ENCODE data around the gene GNAI1.

GNAI1 gene

GRCh38 chr7:80133361-80134114 is 1.1 kb upstream of the GNAI1 start:
- DNase-seq (ENCODE audit: extremely low read depth, insufficient read length): no peak
- Histone ChIP-seq H3K36me3 (ENCODE audit: control insufficient read depth, insufficient read depth, low read length) (no peaks in the 10 kb centered on the region), H3K27me3 (replicated peaks; ENCODE audit: control insufficient read depth, insufficient read depth, low read length) (no peaks in the 10 kb centered on the region), H3K4me3 (replicated peaks; ENCODE audit: low read depth, low read length) (no peak overlapping the region)
- TF ChIP-seq, protein P1, sequence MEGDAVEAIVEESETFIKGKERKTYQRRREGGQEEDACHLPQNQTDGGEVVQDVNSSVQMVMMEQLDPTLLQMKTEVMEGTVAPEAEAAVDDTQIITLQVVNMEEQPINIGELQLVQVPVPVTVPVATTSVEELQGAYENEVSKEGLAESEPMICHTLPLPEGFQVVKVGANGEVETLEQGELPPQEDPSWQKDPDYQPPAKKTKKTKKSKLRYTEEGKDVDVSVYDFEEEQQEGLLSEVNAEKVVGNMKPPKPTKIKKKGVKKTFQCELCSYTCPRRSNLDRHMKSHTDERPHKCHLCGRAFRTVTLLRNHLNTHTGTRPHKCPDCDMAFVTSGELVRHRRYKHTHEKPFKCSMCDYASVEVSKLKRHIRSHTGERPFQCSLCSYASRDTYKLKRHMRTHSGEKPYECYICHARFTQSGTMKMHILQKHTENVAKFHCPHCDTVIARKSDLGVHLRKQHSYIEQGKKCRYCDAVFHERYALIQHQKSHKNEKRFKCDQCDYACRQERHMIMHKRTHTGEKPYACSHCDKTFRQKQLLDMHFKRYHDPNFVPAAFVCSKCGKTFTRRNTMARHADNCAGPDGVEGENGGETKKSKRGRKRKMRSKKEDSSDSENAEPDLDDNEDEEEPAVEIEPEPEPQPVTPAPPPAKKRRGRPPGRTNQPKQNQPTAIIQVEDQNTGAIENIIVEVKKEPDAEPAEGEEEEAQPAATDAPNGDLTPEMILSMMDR (IDR thresholded peaks at IDR 0.05; ENCODE audit: insufficient read depth, low read length, poor library complexity, severe bottlenecking): no peak

DNA sequence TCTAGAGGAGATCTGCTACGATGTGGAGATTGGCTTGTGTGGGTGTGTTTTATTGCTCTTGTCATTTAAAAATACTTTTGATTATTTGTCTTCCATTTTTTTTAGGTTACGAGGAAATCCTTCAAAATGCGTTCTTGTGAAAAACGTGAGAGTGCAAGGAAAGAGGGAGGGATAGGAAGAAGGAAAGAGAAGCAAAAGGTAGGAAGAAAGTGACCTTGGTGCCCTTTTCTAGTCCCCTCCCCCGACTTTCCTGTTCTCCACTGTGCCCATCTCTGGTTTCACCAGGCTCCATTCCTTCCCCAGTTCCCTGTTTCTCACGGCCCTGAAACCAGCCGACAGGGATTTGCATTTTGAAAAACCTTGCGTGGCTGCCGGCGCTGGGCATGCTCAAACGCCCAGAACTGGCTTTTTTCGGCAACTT is 506 bp upstream of the GNAI1 start:
- H3K4me3 ChIP-seq (replicated peaks; ENCODE audit: low read depth, low read length): no peak overlapping the region
- TF ChIP-seq, protein P1 (IDR thresholded peaks at IDR 0.05; ENCODE audit: insufficient read depth, low read length, poor library complexity, severe bottlenecking): no peak
- DNase-seq (ENCODE audit: extremely low read depth, insufficient read length): no peak
- H3K36me3 ChIP-seq (ENCODE audit: control insufficient read depth, insufficient read depth, low read length): no peaks in the 10 kb centered on the region
- H3K27me3 ChIP-seq (replicated peaks; ENCODE audit: control insufficient read depth, insufficient read depth, low read length): no peaks in the 10 kb centered on the region; the same call in 1 of the 2 replicates

- peak overlapping the region; percentile 31 for H3K4me3 ChIP-seq (replicated peaks; ENCODE audit: low read depth, low read length)
- H3K27me3 ChIP-seq (replicated peaks; ENCODE audit: control insufficient read depth, insufficient read depth, low read length): no peaks in the 10 kb centered on the region; the same call in 1 of the 2 replicates
- TF ChIP-seq, protein P1 (IDR thresholded peaks at IDR 0.05; ENCODE audit: insufficient read depth, low read length, poor library complexity, severe bottlenecking): no peak
- H3K36me3 ChIP-seq (ENCODE audit: control insufficient read depth, insufficient read depth, low read length): no peaks in the 10 kb centered on the region
- DNase-seq (ENCODE audit: extremely low read depth, insufficient read length): no peak
Measured at GRCh38 chr7:80135309-80136104, 876 bp downstream of the GNAI1 start.

DNA sequence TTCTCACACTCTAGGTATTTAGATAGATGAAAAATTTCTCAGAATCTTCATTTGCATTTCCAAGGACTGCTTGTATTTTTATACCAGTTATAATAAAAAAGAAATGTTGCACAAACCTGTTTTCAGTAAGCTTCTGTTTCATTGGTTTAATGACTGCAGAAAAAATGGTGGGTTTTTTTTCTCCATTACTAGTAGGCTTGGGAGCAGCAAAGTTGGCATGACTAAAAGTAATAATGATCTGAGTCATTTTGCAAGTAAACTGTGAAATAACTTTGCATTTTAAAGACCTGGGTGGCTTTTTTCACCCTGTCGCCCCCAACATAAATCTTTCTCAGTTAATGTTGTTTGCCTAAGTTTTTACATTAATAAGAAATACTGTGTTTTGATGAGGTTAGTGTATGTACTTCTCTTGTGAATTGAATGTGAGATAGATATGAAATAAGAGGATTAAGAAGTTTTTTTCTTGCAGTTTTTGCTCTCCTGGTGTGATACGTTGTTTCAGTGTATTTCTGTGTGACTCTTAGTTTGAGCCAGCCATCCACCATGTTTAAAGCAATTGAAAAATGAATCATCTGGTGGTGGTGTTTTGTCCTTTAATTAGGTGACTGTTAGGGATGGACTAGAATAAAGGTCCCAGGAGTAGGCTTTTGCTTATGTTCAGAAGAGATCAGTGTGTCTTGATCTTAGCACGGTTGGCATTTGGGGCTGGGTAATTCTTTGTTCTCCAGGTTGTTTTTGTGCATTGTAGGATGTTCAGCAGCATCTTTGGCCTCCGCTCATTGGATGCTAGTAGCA is 1.8 kb downstream of the GNAI1 start:
- no peak overlapping the region for H3K4me3 ChIP-seq (replicated peaks; ENCODE audit: low read depth, low read length)
- TF ChIP-seq, protein P1 (IDR thresholded peaks at IDR 0.05; ENCODE audit: insufficient read depth, low read length, poor library complexity, severe bottlenecking): no peak
- H3K27me3 ChIP-seq (replicated peaks; ENCODE audit: control insufficient read depth, insufficient read depth, low read length): no peaks in the 10 kb centered on the region; the same call in 1 of the 2 replicates
- no peak for DNase-seq (ENCODE audit: extremely low read depth, insufficient read length)
- no peaks in the 10 kb centered on the region for H3K36me3 ChIP-seq (ENCODE audit: control insufficient read depth, insufficient read depth, low read length)

GRCh38 chr7:80137410-80137809 is 2.8 kb downstream of the GNAI1 start:
- Histone ChIP-seq H3K36me3 (ENCODE audit: control insufficient read depth, insufficient read depth, low read length) (no peaks in the 10 kb centered on the region), H3K4me3 (replicated peaks; ENCODE audit: low read depth, low read length) (no peak overlapping the region), H3K27me3 (replicated peaks; ENCODE audit: control insufficient read depth, insufficient read depth, low read length) (no peaks in the 10 kb centered on the region; the same call in 1 of the 2 replicates)
- TF ChIP-seq, protein P1 (IDR thresholded peaks at IDR 0.05; ENCODE audit: insufficient read depth, low read length, poor library complexity, severe bottlenecking): no peak
- no peak for DNase-seq (ENCODE audit: extremely low read depth, insufficient read length)

Data from GM06990 (cell line).